ENCODE measurements around the gene NRL. TPM values are rescaled to one million over a fixed set of nuclear protein-coding genes. Genes with fewer than 3 reads are reported as not detected.

The NRL gene
- total RNA-seq, 2 experiments from 2014 or later: 4.6 to 7.5 TPM

- ChIA-PET POLR2A (no interaction called here), CTCF (ENCODE audit: unreplicated experiment) (no interaction called here)
- no peak for DNase-seq (ENCODE audit: low spot score)
- Histone ChIP-seq H3K4me2 (ENCODE audit: low read length) (no peak overlapping the region), H3K79me2 (ENCODE audit: insufficient read depth, low read depth, low read length) (no peaks in the 10 kb centered on the region), H3K4me3 (ENCODE audit: low read depth, low read length, poor library complexity, severe bottlenecking) (no peak overlapping the region), H4K20me1 (ENCODE audit: insufficient read depth, low read length) (no peaks in the 10 kb centered on the region), H3K36me3 (ENCODE audit: insufficient read depth, low read length) (peaks cover 6% of the 10 kb centered on the region), H3K4me1 (ENCODE audit: insufficient read depth, low read length, poor library complexity, severe bottlenecking) (peaks cover 5% of the 10 kb centered on the region), H3K27ac (ENCODE audit: low read depth, low read length, poor library complexity, severe bottlenecking) (no peak overlapping the region), H2AFZ (ENCODE audit: low read length) (no peak overlapping the region), H3K9me2 (ENCODE audit: insufficient read depth, low read length) (no peaks in the 10 kb centered on the region), H3K9me3 (ENCODE audit: low read length) (no peaks in the 10 kb centered on the region)
- no TSS peak for BruUV-seq (replicated peaks)
- TF ChIP-seq EZH2phosphoT487 (IDR thresholded peaks at IDR 0.05; ENCODE audit: borderline replicate concordance, low read depth, low read length) (no peak), CTCF (conservative IDR thresholded peaks at IDR 0.05; ENCODE audit: low read length) (no peak)
- intact Hi-C loops (cut with micrococcal nuclease; ENCODE audit: unreplicated experiment): no loop called here
Observed at GRCh38 chr14:24100197-24100981, 14.4 kb downstream of the NRL start.

DNA sequence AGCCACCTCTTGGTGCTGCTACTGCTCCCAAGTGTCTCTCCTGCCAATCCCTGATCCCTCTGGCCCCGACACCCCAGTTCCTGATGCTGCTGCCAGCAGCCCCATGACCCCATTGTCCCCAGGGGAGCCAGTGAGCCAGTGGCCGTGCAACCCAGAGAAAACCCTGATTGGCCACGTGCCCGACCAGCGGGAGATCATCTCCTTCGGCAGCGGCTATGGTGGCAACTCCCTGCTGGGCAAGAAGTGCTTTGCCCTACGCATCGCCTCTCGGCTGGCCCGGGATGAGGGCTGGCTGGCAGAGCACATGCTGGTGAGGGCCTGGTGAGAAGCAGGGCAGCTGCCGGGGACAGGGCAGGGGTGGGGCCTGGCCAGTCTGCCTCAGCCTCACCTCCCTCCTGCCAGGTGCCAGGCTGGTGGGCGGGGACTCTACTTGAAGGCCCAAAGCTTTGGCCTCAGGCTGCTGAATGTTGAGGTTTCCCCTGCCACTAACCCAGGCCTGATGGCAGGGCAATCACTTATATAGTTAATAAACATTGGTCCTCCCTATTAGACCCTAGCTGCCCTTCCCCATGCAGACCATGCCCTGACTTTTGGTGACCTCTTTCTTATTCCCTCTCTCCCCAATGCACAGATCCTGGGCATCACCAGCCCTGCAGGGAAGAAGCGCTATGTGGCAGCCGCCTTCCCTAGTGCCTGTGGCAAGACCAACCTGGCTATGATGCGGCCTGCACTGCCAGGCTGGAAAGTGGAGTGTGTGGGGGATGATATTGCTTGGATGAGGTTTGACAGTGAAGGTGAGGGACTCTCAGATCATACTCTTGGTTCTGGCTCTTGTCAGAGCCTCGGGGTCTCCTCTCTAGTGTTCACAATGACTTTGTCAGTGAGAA is 15.6 kb downstream of the NRL start:
- Histone ChIP-seq H3K79me2 (ENCODE audit: insufficient read depth, low read depth, low read length) (no peaks in the 10 kb centered on the region), H4K20me1 (ENCODE audit: insufficient read depth, low read length) (no peaks in the 10 kb centered on the region), H3K9me2 (ENCODE audit: insufficient read depth, low read length) (no peaks in the 10 kb centered on the region), H3K4me2 (ENCODE audit: low read length) (no peak overlapping the region), H3K9me3 (ENCODE audit: low read length) (no peaks in the 10 kb centered on the region), H3K27ac (ENCODE audit: low read depth, low read length, poor library complexity, severe bottlenecking) (no peak overlapping the region), H2AFZ (ENCODE audit: low read length) (no peak overlapping the region), H3K36me3 (ENCODE audit: insufficient read depth, low read length) (peaks cover 6% of the 10 kb centered on the region), H3K4me3 (ENCODE audit: low read depth, low read length, poor library complexity, severe bottlenecking) (no peak overlapping the region), H3K4me1 (ENCODE audit: insufficient read depth, low read length, poor library complexity, severe bottlenecking) (peaks cover 13% of the 10 kb centered on the region)
- POLR2A ChIA-PET: no interaction called here
- no peak for TF ChIP-seq EZH2phosphoT487 (IDR thresholded peaks at IDR 0.05; ENCODE audit: borderline replicate concordance, low read depth, low read length)
- no peak for TF ChIP-seq CTCF (conservative IDR thresholded peaks at IDR 0.05; ENCODE audit: low read length)
- intact Hi-C loops (cut with micrococcal nuclease; ENCODE audit: unreplicated experiment): no loop called here
- CTCF ChIA-PET (ENCODE audit: unreplicated experiment): no interaction called here
- BruUV-seq (replicated peaks): no TSS peak
- DNase-seq (ENCODE audit: low spot score): no peak
